Right atrium auricular region (tissue), 2 donors: ENCODE data around the gene BCL2L11. TPM values are rescaled to one million over a fixed set of nuclear protein-coding genes. Genes with fewer than 3 reads are reported as not detected.

Experiments used
- DNase-seq: peaks from one replicate; pipeline ENCODE4 v3.0.0-alpha.2; 2019; ENCODE audit warnings: low spot score
- H3K27ac ChIP-seq, 2 donors: fragments of 200-600 bp; sonication (generic); 1 replicate in 1 of 2; 2 replicates in 1 of 2; pipeline ENCODE4 v1.5.1; 2016 to 2019
- H3K27me3 ChIP-seq, 2 donors: fragments of 200-600 bp; sonication (generic); one replicate each; pipeline versions ENCODE4 v1.5.1 to v1.6.0; 2017 to 2019
- H3K36me3 ChIP-seq: fragments of 200-600 bp; sonication (generic); one replicate; pipeline ENCODE4 v1.5.1; 2016
- H3K4me1 ChIP-seq, 2 donors: fragments of 200-600 bp; sonication (generic); one replicate each; pipeline versions ENCODE4 v1.5.1 to v1.6.0; 2017 to 2019
- H3K4me3 ChIP-seq, 2 donors: fragments of 200-600 bp; sonication (generic); 1 replicate in 1 of 2; 2 replicates in 1 of 2; pipeline ENCODE4 v1.5.1; 2017 to 2019; ENCODE audit warnings: mild to moderate bottlenecking in 1 of 2, moderate library complexity in 1 of 2
- H3K9me3 ChIP-seq, 2 donors: fragments of 200-600 bp; sonication (generic); one replicate each; pipeline ENCODE4 v1.5.1; 2019
- CTCF ChIP-seq, 2 donors: fragments of 200-600 bp; sonication (generic); IDR thresholded peaks; one replicate each; pipeline ENCODE4 v1.5.1; 2019; ENCODE audit warnings: antibody characterized with exemption in 2 of 2
- total RNA-seq, 2 donors: library from RNA; depleted of rRNA; stranded (reverse); fragments of >200 nt; gene quantifications; one replicate each; pipeline ENCODE4 v1.1.0, GENCODE V29; 2016

Gene BCL2L11
- total RNA-seq, 2 donors from 2014 or later, result 9.2 to 14.0 TPM

DNA sequence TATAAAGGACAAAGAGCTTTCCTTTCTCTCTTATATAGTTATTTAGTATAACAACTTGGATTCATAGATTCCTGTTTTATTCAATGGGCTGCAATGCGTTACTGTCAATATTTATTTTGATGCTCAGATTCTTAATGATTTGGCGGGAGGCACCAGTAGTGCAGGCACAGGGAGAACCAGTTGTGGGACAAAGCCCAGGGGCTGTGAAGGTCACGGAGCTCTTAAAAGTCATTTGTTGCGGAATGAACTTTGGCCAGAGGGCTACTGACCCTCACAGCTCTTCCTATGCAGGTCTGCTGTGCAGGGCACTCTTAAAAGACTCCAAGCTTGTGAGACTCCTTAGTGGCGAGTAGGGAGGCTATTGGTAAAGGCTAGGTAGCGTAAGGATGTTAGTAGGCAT, 34.0 kb downstream of the BCL2L11 start:
- Histone ChIP-seq H3K36me3 (peaks cover 17% of the 10 kb centered on the region), H3K9me3 (no peaks in the 10 kb centered on the region), H3K27ac (no peak overlapping the region), H3K4me3 (no peak overlapping the region), H3K4me1 (peaks cover 0 to 10% of the 10 kb centered on the region in 2 donors), H3K27me3 (no peaks in the 10 kb centered on the region)
- TF ChIP-seq CTCF (IDR thresholded peaks at IDR 0.05), result no peak
- DNase-seq, result no peak

DNA sequence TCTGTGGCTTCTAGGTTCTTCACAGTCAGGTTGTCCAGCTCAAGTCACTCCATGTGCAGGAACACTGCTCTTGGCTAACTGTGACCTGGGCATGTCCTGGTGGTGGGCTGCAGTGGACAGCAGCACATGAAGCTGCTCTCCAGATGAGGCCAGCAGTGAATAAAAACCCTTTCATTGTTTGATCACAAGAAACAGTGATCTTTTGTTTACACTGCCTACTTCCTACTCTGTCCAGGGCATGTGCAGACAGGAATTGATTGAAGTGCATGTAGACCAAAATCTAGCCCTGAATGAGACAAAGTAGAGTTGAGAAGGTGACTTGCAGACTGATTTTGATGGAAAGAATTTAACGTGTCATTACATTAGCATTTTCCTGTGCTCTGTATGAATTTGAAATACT, 34.9 kb downstream of the BCL2L11 start:
- Histone ChIP-seq H3K9me3 (no peaks in the 10 kb centered on the region), H3K27me3 (no peaks in the 10 kb centered on the region), H3K4me3 (no peak overlapping the region), H3K36me3 (peaks cover 14% of the 10 kb centered on the region), H3K27ac (no peak overlapping the region), H3K4me1 (peaks cover 0 to 18% of the 10 kb centered on the region in 2 donors)
- no peak for TF ChIP-seq CTCF (IDR thresholded peaks at IDR 0.05)
- no peak for DNase-seq

DNA sequence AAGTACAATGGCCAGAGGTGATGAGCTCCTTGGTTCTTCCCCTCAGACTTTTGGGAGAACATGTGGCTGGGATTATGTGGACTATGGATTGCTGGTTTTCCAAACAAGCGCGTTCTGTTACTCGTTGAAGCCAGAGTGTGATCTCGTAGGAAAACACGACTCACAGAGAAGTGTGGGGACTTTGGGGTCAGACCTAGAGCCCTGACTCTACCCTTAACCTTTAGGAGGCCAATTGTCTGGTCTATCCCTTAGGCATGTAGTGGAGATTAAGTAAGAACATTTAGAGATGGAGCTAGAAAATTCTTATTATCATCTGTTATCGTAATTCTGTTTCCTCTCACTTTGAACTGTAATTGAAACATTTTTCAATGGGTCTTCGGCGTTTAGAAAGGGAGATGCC, 35.8 kb downstream of the BCL2L11 start:
- DNase-seq, result no peak
- no peak overlapping the region for H3K4me3 ChIP-seq
- H3K9me3 ChIP-seq, result no peaks in the 10 kb centered on the region
- H3K4me1 ChIP-seq, result peaks cover 0 to 28% of the 10 kb centered on the region in 2 donors
- H3K36me3 ChIP-seq, result peaks cover 9% of the 10 kb centered on the region
- TF ChIP-seq CTCF (IDR thresholded peaks at IDR 0.05), result no peak
- no peak overlapping the region for H3K27ac ChIP-seq
- H3K27me3 ChIP-seq, result no peaks in the 10 kb centered on the region

GRCh38 chr2:111157071-111157661, 36.5 kb downstream of the BCL2L11 start:
- no peaks in the 10 kb centered on the region for H3K9me3 ChIP-seq
- peaks cover 9% of the 10 kb centered on the region for H3K36me3 ChIP-seq
- H3K27me3 ChIP-seq, result no peaks in the 10 kb centered on the region
- H3K27ac ChIP-seq, result no peak overlapping the region
- H3K4me1 ChIP-seq, result peaks cover 0 to 34% of the 10 kb centered on the region in 2 donors
- no peak for TF ChIP-seq CTCF (IDR thresholded peaks at IDR 0.05)
- DNase-seq, result no peak
- no peak overlapping the region for H3K4me3 ChIP-seq

- no peak for TF ChIP-seq CTCF (IDR thresholded peaks at IDR 0.05)
- no peaks in the 10 kb centered on the region for H3K9me3 ChIP-seq
- peaks cover 0 to 40% of the 10 kb centered on the region in 2 donors for H3K4me1 ChIP-seq
- no peak overlapping the region for H3K27ac ChIP-seq
- no peaks in the 10 kb centered on the region for H3K27me3 ChIP-seq
- no peak overlapping the region for H3K4me3 ChIP-seq
- no peak for DNase-seq
- H3K36me3 ChIP-seq, result peaks cover 9% of the 10 kb centered on the region
These were observed 37.1 kb downstream of the BCL2L11 start for GRCh38 chr2:111157798-111158197.

GRCh38 chr2:111159641-111160040, 38.9 kb downstream of the BCL2L11 start:
- no peak for TF ChIP-seq CTCF (IDR thresholded peaks at IDR 0.05)
- Histone ChIP-seq H3K27ac (no peak overlapping the region), H3K4me1 (peaks cover 0 to 42% of the 10 kb centered on the region in 2 donors), H3K4me3 (no peak overlapping the region), H3K36me3 (no peaks in the 10 kb centered on the region), H3K27me3 (no peaks in the 10 kb centered on the region), H3K9me3 (no peaks in the 10 kb centered on the region)
- DNase-seq, result no peak
